GM21423 (cell line): Measurements from ENCODE around the gene SLC26A4.

ENCODE experiments used
- ATAC-seq: cut with Tn5 transposase; IDR thresholded peaks from one replicate; pipeline ENCODE4 v1.9.1; 2021; ENCODE audit warnings: mild to moderate bottlenecking, moderate library complexity; ENCODE audit not compliant: unreplicated experiment

The SLC26A4 gene

DNA sequence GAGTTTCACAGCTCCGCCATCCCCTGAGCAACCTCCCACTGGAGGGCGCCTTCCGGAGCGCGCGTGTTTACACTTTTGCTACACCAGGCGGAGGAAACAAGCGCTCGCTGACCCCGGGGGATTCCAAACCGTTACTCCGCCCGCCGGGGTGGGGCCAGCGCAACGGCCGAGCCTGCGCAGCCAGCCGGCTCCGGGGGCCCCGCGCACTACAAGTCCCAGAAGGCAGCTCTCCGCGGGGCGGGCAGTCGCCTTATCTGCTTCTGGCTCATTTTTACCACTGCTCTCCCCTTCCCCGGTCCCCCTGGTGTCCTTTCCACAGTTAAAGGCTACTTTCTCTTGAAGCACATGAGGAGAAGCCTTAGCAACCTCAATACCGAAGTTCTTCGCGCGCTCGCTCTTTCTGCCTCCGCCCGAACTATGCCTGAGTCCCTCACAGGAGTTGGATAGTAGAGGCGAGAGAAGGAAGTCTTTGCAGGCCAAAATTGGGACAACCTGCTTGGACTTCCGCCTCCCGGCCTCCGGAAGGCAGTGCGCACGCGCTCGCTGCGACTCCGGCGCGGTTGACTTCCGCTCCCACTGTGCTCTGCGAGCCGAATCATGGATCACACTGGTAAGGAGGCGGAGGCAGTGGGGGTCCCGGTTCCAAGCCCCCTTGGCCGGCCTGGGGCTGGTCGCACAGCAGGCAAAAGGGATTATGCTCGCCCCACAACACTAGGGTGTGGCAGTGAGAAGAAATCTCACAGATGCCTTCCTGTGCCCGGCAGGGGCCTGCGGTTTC, 83.1 kb downstream of the SLC26A4 start, which contains the start of gene CBLL1:
Gene CBLL1, plus strand, starts transcription at position 576 of the 778 bp plus-strand sequence. Its CDS starts 22 bp downstream, at position 598.
- peak; percentile 91 for ATAC-seq

DNA sequence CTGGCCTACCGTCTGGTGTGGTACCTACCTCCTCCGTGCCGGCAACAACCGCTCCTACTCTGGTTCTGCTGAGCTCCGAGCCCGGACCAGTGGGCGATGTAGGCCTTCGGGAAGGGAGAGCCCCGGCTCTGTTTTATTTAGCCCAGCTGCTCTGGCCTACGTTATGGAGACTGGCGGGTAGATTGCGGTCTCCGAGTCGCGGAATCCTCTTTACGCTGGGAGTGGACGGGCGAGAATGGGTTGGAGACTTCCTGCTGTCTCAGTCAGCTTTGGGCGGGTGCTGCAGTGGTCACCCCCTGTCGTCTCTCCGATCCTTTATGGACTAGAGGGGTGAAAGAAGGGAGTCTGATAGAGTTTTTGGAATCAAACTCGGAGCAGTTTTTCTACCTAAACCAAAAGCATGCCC, 83.7 kb downstream of the SLC26A4 start:
- ATAC-seq: peak; percentile 29

DNA sequence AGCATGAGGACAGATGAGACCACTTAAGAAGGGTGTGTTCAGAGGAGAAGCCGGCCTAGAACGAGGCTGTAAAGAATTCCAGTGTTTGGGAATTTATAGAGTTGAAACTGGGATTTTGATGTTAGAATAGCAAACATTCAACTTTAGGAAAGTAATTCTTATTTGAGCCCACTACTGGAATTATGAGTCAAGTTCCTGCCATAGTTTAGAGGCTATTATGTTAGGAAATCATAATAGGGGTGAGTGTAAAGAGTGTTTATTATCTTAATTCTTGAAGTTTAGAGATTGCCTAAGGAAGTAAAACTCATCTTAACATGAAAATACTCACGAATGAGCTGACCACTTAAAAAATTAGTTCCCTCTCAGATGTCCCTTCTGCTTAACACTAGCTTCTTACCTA, 85.4 kb downstream of the SLC26A4 start:
- no peak for ATAC-seq

DNA sequence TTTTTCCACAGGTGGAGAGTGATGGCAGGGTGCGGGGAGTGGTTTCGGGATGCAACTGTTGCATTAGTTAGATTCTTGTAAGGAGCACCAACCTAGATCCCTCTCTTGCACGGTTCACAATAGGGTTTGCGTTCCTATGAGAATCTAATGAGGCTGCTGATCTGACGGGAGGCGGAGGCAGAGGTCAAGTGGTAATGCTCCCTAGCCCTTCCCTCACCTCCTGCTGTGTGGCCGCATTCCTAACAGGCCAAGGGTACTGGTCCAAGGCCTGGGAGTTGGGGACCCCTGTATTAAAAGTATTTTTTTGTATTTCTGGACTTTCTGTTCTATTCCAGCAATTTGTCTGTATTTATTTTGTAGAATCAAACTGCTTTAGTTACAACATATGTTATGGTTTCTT, 90.5 kb downstream of the SLC26A4 start:
- ATAC-seq: no peak

DNA sequence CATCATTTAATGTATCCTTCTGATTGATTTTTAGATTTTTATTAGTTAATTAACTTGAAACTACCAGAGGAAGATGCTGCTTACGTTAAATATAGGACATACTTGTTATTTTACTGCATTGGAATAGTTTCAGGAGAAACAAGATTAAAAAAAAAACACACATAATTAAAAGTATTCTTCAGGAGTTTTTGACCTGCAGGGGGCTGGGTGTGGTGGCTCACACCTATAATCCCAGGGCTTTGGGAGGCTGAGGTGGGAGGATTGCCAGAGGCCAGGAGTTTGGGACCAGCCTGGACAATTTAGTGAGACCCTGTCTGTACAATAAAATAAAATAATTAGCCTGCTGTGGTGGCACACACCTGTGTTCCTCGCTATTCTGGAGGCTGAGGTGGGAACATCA, 94.0 kb downstream of the SLC26A4 start:
- ATAC-seq: no peak

DNA sequence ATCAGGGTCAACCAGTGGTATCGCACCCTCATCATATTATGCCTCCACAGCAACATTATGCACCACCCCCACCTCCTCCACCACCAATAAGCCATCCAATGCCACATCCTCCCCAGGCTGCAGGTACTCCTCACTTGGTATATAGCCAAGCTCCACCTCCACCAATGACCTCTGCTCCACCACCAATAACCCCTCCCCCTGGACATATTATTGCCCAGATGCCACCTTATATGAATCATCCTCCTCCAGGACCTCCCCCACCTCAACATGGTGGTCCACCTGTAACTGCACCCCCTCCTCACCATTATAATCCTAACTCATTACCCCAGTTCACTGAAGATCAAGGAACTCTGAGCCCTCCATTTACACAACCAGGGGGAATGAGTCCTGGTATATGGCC, 98.0 kb downstream of the SLC26A4 start:
- no peak for ATAC-seq

DNA sequence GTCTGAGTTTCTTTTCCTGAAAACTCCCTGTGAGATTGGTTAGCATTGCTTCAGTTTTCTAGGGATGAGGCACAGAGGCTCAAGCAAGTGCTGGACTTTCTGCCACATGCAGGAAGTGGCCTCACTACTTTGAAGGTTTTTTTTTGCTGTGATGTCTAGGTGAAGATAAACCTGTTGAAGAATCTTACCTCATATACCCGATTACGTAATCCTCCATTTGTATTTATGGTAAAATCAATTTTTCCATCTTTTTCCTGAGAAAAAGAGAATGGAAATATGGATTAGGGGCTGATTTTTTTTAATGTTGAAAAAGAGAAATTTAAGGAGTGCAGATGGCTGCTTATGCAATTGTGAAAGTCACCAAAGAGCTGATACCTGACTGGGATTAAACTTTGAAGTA, 106.8 kb downstream of the SLC26A4 start:
- ATAC-seq: no peak
